H1 (cell line): ENCODE measurements around the gene CHSY1. TPM values are rescaled to one million over a fixed set of nuclear protein-coding genes. Genes with fewer than 3 reads are reported as not detected.
A peak's percentile ranks its signal among the peaks of the same experiment; 100 is the strongest.

Source experiments
- CTCF ChIA-PET: fragments of 300-600 bp; sonication (Branson Sonifier 250); formaldehyde crosslinking; loops from one replicate; lab custom pipeline; 2021; ENCODE audit not compliant: partially characterized antibody; lab: Charles Lee
- POLR2A ChIA-PET: fragments of 300-600 bp; sonication (Branson Sonifier 250); formaldehyde crosslinking; loops from one replicate; lab custom pipeline; 2021; ENCODE audit warnings: inconsistent platforms; ENCODE audit not compliant: partially characterized antibody; lab: Charles Lee
- DNase-seq, 2 experiments: peaks; one replicate each; pipeline versions ENCODE4 v3.0.0 to v3.0.0-alpha.2; 2010 to 2022; ENCODE audit warnings: low spot score in 2 of 2, low read depth in 1 of 2, mixed read lengths in 1 of 2
- FAIRE-seq: peaks from 2 replicates; lab custom pipeline; 2011; peaks lifted over from hg19 to GRCh38; lab: Jason Lieb, UNC
- H2AFZ ChIP-seq: 2 replicates; pipeline ENCODE4 v1.8.1; 2012; ENCODE audit warnings: low read length, inconsistent platforms
- H2AK5ac ChIP-seq: 2 replicates; pipeline ENCODE4 v1.6.1; 2013; ENCODE audit warnings: low read depth, low read length
- H2BK120ac ChIP-seq: replicated peaks from 2 replicates; pipeline ENCODE3; 2013; ENCODE audit warnings: low read depth, low read length, inconsistent platforms
- H2BK12ac ChIP-seq: 2 replicates; pipeline ENCODE4 v1.6.1; 2013; ENCODE audit warnings: low read depth, low read length
- H2BK15ac ChIP-seq: 2 replicates; pipeline ENCODE4 v1.6.1; 2013; ENCODE audit warnings: low read length
- H2BK20ac ChIP-seq: 2 replicates; pipeline ENCODE4 v1.6.1; 2013; ENCODE audit warnings: low read length
- H2BK5ac ChIP-seq: 2 replicates; pipeline ENCODE4 v1.6.1; 2013; ENCODE audit warnings: low read depth, low read length
- H3K14ac ChIP-seq: 2 replicates; pipeline ENCODE4 v1.6.1; 2013; ENCODE audit warnings: inconsistent platforms; ENCODE audit not compliant: insufficient read length
- H3K18ac ChIP-seq: 2 replicates; pipeline ENCODE4 v1.6.1; 2013; ENCODE audit warnings: low read length; ENCODE audit errors: extremely low read depth
- H3K23ac ChIP-seq: 2 replicates; pipeline ENCODE4 v1.6.1; 2013; ENCODE audit warnings: inconsistent platforms; ENCODE audit not compliant: insufficient read length
- H3K23me2 ChIP-seq: 2 replicates; pipeline ENCODE4 v1.6.1; 2013; ENCODE audit warnings: low read depth, low read length
- H3K27ac ChIP-seq: 2 replicates; pipeline ENCODE4 v1.6.1; 2011; ENCODE audit warnings: low read depth, low read length, inconsistent platforms
- H3K27me3 ChIP-seq, 4 experiments: replicated peaks in 1 of 4; 1 replicate in 1 of 4; 2 replicates in 3 of 4; pipeline versions ENCODE4 v1.6.1 to v1.8.1; 2011 to 2013; ENCODE audit warnings: low read length in 3 of 4, mild to moderate bottlenecking in 3 of 4, inconsistent platforms in 2 of 4, mixed read lengths in 2 of 4, moderate library complexity in 1 of 4; ENCODE audit not compliant: control insufficient read depth in 3 of 4, insufficient read depth in 3 of 4; ENCODE audit errors: extremely low read depth in 1 of 4
- H3K36me3 ChIP-seq, 4 experiments: 2 replicates each; pipeline versions ENCODE4 v1.6.1 to v1.8.1; 2011 to 2013; ENCODE audit warnings: mild to moderate bottlenecking in 4 of 4, low read length in 3 of 4, moderate library complexity in 2 of 4, control low read depth in 1 of 4, inconsistent platforms in 1 of 4; ENCODE audit not compliant: insufficient read depth in 4 of 4, control insufficient read depth in 2 of 4
- H3K4ac ChIP-seq: replicated peaks from 2 replicates; pipeline ENCODE3; 2013; ENCODE audit warnings: low read length, low read depth, mixed read lengths, inconsistent platforms; ENCODE audit not compliant: insufficient read length
- H3K4me1 ChIP-seq, 4 experiments: replicated peaks in 1 of 4; 1 replicate in 1 of 4; 2 replicates in 3 of 4; pipeline versions ENCODE4 v1.6.1 to v1.8.1; 2011 to 2013; ENCODE audit warnings: low read length in 3 of 4, inconsistent platforms in 2 of 4, mixed read lengths in 1 of 4; ENCODE audit not compliant: insufficient read depth in 4 of 4, control insufficient read depth in 3 of 4
- H3K4me2 ChIP-seq, 2 experiments: 2 replicates each; pipeline versions ENCODE4 v1.6.1 to v1.8.1; 2011 to 2013; ENCODE audit warnings: low read depth in 2 of 2, low read length in 2 of 2, control low read depth in 1 of 2, inconsistent platforms in 1 of 2, mild to moderate bottlenecking in 1 of 2; ENCODE audit not compliant: insufficient read depth in 1 of 2
- H3K4me3 ChIP-seq, 4 experiments: fragments of 200-600, 300-600 bp in 1 of 4; sonication (generic), shearing (Covaris generic), sonication (Bioruptor Twin) in 1 of 4; 2 replicates each; pipeline versions ENCODE4 v1.5.1 to v1.8.1; 2011 to 2016; ENCODE audit warnings: low read length in 4 of 4, low read depth in 3 of 4, control low read depth in 2 of 4, inconsistent platforms in 2 of 4, mild to moderate bottlenecking in 2 of 4, mixed read lengths in 1 of 4, moderate library complexity in 1 of 4; ENCODE audit not compliant: insufficient read depth in 2 of 4; ENCODE audit errors: extremely low read depth in 1 of 4
- H3K56ac ChIP-seq: replicated peaks from 2 replicates; pipeline ENCODE3; 2013; ENCODE audit warnings: low read depth, mild to moderate bottlenecking, mixed read lengths, low read length, inconsistent platforms; ENCODE audit not compliant: insufficient read length
- H3K79me1 ChIP-seq: 2 replicates; pipeline ENCODE4 v1.6.1; 2013; ENCODE audit warnings: low read depth, low read length, control low read depth
- H3K79me2 ChIP-seq, 2 experiments: 2 replicates each; pipeline versions ENCODE4 v1.6.1 to v1.8.1; 2012 to 2013; ENCODE audit warnings: low read length in 2 of 2, mild to moderate bottlenecking in 2 of 2, inconsistent platforms in 1 of 2; ENCODE audit not compliant: insufficient read depth in 2 of 2, control insufficient read depth in 1 of 2
- H3K9ac ChIP-seq, 4 experiments: replicated peaks in 1 of 4; 1 replicate in 1 of 4; 2 replicates in 3 of 4; pipeline versions ENCODE4 v1.6.1 to v1.8.1; 2011 to 2013; ENCODE audit warnings: low read depth in 3 of 4, low read length in 3 of 4, control low read depth in 2 of 4, mild to moderate bottlenecking in 2 of 4, moderate library complexity in 2 of 4, inconsistent platforms in 1 of 4; ENCODE audit errors: extremely low read depth in 1 of 4
- H3K9me3 ChIP-seq, 2 experiments: 2 replicates each; pipeline versions ENCODE4 v1.6.1 to v1.8.1; 2012 to 2013; ENCODE audit warnings: mild to moderate bottlenecking in 2 of 2, moderate library complexity in 2 of 2, control low read depth in 1 of 2, inconsistent platforms in 1 of 2, low read depth in 1 of 2, low read length in 1 of 2, mixed read lengths in 1 of 2; ENCODE audit not compliant: insufficient read depth in 2 of 2
- H4K20me1 ChIP-seq, 2 experiments: replicated peaks in 1 of 2; 2 replicates each; pipeline versions ENCODE3 to v1.8.1; 2011 to 2013; ENCODE audit warnings: inconsistent platforms in 2 of 2, low read length in 2 of 2, mild to moderate bottlenecking in 1 of 2; ENCODE audit not compliant: insufficient read depth in 2 of 2, control insufficient read depth in 1 of 2
- H4K5ac ChIP-seq: 2 replicates; pipeline ENCODE4 v1.6.1; 2013; ENCODE audit warnings: low read length, low read depth, mixed read lengths, inconsistent platforms; ENCODE audit not compliant: insufficient read length
- H4K8ac ChIP-seq: 2 replicates; pipeline ENCODE4 v1.8.0; 2013; ENCODE audit warnings: mild to moderate bottlenecking, moderate library complexity, low read length, inconsistent platforms; ENCODE audit not compliant: insufficient read depth; ENCODE audit errors: extremely low read depth
- H4K91ac ChIP-seq: replicated peaks from 2 replicates; pipeline ENCODE3; 2013; ENCODE audit warnings: low read length, mixed read lengths, inconsistent platforms; ENCODE audit not compliant: insufficient read length
- CEBPB ChIP-seq: IDR thresholded peaks from 2 replicates; pipeline ENCODE4 v1.6.1; 2012; ENCODE audit warnings: low read depth, low read length
- EZH2 ChIP-seq: fragments of 200-600 bp; sonication (generic); IDR thresholded peaks from 2 replicates; pipeline ENCODE4 v1.7.1; 2012; ENCODE audit warnings: low read depth, mild to moderate bottlenecking, moderate library complexity, low read length, inconsistent platforms; ENCODE audit not compliant: severe bottlenecking
- KDM1A ChIP-seq: fragments of 200-600, 300-600 bp; sonication (generic); IDR thresholded peaks from 2 replicates; pipeline ENCODE4 v1.7.1; 2016; ENCODE audit warnings: mild to moderate bottlenecking, low read length, borderline replicate concordance
- SIN3A ChIP-seq, 2 experiments: IDR thresholded peaks in 1 of 2; conservative IDR thresholded peaks in 1 of 2; 2 replicates each; pipeline ENCODE4 v1.6.1; 2011 to 2012; ENCODE audit warnings: low read length in 2 of 2, improper control_type of control experiment in 1 of 2, low read depth in 1 of 2, mild to moderate bottlenecking in 1 of 2
- SUZ12 ChIP-seq: fragments of 200-600 bp; sonication (generic); IDR thresholded peaks from 2 replicates; pipeline ENCODE4 v1.6.1; 2012; ENCODE audit warnings: mild to moderate bottlenecking, inconsistent platforms, low read length, moderate library complexity, mixed read lengths
- WGBS, 2 experiments: shearing (Covaris generic) in 1 of 2; methylation state at CpG; one replicate each; pipeline versions ENCODE4 v1.1.6 to v1.1.7; 2013 to 2015; ENCODE audit warnings: low lambda C conversion rate in 2 of 2, mixed read lengths in 2 of 2, inconsistent platforms in 1 of 2, low coverage in 1 of 2, missing lambda C conversion rate in 1 of 2; ENCODE audit not compliant: insufficient replicate concordance in 2 of 2, insufficient coverage in 1 of 2, insufficient read length in 1 of 2; ENCODE audit errors: extremely low coverage in 1 of 2, missing lambda C conversion rate in 1 of 2; 5-methylcytosine and 5-hydroxymethylcytosine counted together
- polyA plus RNA-seq, 7 experiments: library from polyadenylated mRNA; depleted of rRNA in 3 of 7; stranded (reverse) in 5 of 7; unstranded in 2 of 7; fragments of >200 nt in 5 of 7; fragments of 200-250 nt in 2 of 7; gene quantifications; 1 replicate in 5 of 7; 2 replicates in 1 of 7; 4 replicates in 1 of 7; pipeline versions ENCODE4 v1.2.1 to v1.2.3, GENCODE V29; 2011 to 2013; ENCODE audit warnings: missing spikeins in 2 of 7, mixed read lengths in 2 of 7
- total RNA-seq: library from RNA; stranded (reverse); fragmentation: NEBNext Ultra II Directional; extraction: Animal tissue kit (Norgen Biotek cat#: 25700); gene quantifications from 2 replicates; pipeline ENCODE4 v1.2.1, GENCODE V29; 2021
- TF ChIP-seq, protein P1 (sequence below), 3 experiments: IDR thresholded peaks; 1 replicate in 2 of 3; 2 replicates in 1 of 3; pipeline versions ENCODE4 v1.5.1 to v1.6.1; 2011; ENCODE audit warnings: low read length in 3 of 3, mild to moderate bottlenecking in 3 of 3, inconsistent platforms in 2 of 3, low read depth in 1 of 3, moderate library complexity in 1 of 3; ENCODE audit not compliant: insufficient read depth in 1 of 3; ENCODE audit errors: control extremely low read depth in 1 of 3

Gene CHSY1
- total and polyA plus RNA-seq, 2 of the 8 experiments (the other 6 are each of a cell fraction or from before 2014, with no cell fraction given), result 24.9 to 60.7 TPM

DNA sequence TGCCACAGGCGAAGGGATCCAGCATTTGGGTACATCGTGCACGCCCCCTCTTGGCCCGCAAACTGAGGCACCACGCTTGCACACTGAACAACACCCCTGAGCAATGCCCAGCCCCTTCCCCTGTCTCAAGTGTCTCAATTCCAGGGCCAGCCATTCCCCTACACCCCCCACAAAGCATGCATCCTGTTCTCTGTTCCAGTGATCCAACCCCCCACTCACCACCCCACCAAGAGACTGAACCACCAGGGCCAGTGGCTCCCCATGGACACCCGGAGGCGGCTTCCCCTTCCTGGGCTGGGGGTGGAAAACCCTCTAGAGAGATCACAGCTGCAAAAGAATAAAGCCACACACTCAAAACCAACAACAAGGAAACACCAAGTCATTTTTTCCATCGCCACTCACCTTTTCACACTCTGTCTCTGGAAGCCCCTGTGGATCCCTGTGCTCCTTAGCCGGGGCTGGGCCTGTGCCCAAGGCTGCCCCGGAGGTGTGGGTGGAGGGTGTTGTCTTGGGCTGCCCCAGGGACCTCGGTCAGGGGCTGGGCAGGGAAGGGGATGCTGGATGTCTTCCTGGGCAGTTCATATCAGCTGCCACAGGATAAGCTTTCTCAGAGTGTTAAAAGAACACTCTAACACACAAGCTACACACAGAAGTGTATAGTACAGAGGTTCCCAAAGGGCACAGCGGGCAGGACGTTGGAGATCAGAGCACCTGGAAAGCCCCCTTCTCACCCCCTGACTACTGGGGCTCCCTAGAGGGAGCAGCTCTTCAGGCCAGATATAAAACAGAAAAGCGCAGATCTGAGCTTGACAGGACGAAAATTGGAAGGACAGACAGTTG is 92.5 kb downstream of the CHSY1 start:
- 85% methylated on average over 14 of the region's 15 CpGs; no CpG with 5 or more reads in 1 of the 2 experiments for WGBS, 2 experiments
- Histone ChIP-seq H3K36me3 (no peaks in the 10 kb centered on the region), H3K9ac (no peak overlapping the region), H3K79me2 (no peaks in the 10 kb centered on the region), H4K5ac (no peak overlapping the region), H3K4me1 (peaks cover 0 to 6% (median 0%) of the 10 kb centered on the region in 4 experiments; a peak in 3 of 7 replicates), H3K27ac (no peak overlapping the region), H3K14ac (no peak overlapping the region), H2AFZ (no peak overlapping the region), H3K27me3 (peaks cover 0 to 2% (median 0%) of the 10 kb centered on the region in 4 experiments; a peak in 1 of 7 replicates), H4K20me1 (no peaks in the 10 kb centered on the region), H2BK20ac (no peak overlapping the region), H3K4me3 (no peak overlapping the region), H3K4ac (no peak overlapping the region), H4K8ac (no peak overlapping the region), H3K18ac (0 out of 2 replicates have a peak overlapping the region, but pooled peaks have one; percentile 29), H2BK5ac (no peak overlapping the region), H3K4me2 (no peak overlapping the region), H3K23ac (no peak overlapping the region), H3K23me2 (no peaks in the 10 kb centered on the region), H3K79me1 (no peaks in the 10 kb centered on the region; the same call in 1 of the 2 replicates), H2BK15ac (0 out of 2 replicates have a peak overlapping the region, but pooled peaks have one; percentile 37), H2AK5ac (0 out of 2 replicates have a peak overlapping the region, but pooled peaks have one; percentile 39), H3K56ac (no peak overlapping the region), H2BK120ac (no peak overlapping the region), H3K9me3 (no peaks in the 10 kb centered on the region; a peak in 1 of 4 replicates), H4K91ac (no peak overlapping the region), H2BK12ac (peak overlapping the region; percentile 41; the same call in 1 of the 2 replicates)
- ChIA-PET POLR2A (interaction anchor here (1.0 to 1.6 kb wide), 4 partner anchors 10 to 69 kb away, joined by 3 to 4 read pairs (median 4); no protein-coding TSS in a partner anchor), CTCF (interaction anchor here (0.8 to 5.0 kb wide), 14 partner anchors 8 to 1905 kb away, joined by 3 to 29 read pairs (median 6); no protein-coding TSS in a partner anchor)
- FAIRE-seq (no peak), DNase-seq (no peak)
- TF ChIP-seq SUZ12, result no peak
- TF ChIP-seq KDM1A, result no peak
- TF ChIP-seq, protein P1, sequence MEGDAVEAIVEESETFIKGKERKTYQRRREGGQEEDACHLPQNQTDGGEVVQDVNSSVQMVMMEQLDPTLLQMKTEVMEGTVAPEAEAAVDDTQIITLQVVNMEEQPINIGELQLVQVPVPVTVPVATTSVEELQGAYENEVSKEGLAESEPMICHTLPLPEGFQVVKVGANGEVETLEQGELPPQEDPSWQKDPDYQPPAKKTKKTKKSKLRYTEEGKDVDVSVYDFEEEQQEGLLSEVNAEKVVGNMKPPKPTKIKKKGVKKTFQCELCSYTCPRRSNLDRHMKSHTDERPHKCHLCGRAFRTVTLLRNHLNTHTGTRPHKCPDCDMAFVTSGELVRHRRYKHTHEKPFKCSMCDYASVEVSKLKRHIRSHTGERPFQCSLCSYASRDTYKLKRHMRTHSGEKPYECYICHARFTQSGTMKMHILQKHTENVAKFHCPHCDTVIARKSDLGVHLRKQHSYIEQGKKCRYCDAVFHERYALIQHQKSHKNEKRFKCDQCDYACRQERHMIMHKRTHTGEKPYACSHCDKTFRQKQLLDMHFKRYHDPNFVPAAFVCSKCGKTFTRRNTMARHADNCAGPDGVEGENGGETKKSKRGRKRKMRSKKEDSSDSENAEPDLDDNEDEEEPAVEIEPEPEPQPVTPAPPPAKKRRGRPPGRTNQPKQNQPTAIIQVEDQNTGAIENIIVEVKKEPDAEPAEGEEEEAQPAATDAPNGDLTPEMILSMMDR (IDR thresholded peaks at IDR 0.05; ENCODE audit: control extremely low read depth in 1 of 3, insufficient read depth in 1 of 3, low read depth in 1 of 3, low read length in 3 of 3), result no peak
- TF ChIP-seq SIN3A (conservative IDR thresholded peaks at IDR 0.05 in 1 of 2, IDR thresholded peaks at IDR 0.05 in 1 of 2; ENCODE audit: low read depth in 1 of 2, low read length in 2 of 2), result no peak
- no peak for TF ChIP-seq CEBPB
- no peak for TF ChIP-seq EZH2
